ENCODE data around the gene SCIN. TPM values are rescaled to one million over a fixed set of nuclear protein-coding genes. Genes with fewer than 3 reads are reported as not detected.

SCIN gene
- total RNA-seq, 1 donor from 2014 or later = not detected

DNA sequence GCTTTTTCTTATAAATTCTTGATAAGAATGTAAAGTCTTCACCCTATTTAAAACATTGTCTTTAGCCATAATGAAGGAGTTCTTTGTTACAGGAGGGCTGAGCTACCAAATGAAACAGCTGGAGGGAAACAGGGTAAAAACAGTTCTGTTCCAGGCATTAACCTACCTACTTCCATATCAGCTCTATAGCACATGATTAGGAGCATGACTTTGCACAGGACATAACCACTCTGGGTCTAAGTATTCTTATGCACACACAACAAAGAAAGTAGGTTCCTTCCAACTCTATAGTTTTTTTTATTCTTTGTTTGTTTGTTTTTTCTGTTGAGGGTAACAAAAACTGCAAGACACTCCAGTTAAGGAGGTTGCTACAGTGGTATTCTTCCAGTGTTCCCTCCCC lies 52.7 kb downstream of the SCIN start:
- no peak for DNase-seq
- TF ChIP-seq, protein P1, sequence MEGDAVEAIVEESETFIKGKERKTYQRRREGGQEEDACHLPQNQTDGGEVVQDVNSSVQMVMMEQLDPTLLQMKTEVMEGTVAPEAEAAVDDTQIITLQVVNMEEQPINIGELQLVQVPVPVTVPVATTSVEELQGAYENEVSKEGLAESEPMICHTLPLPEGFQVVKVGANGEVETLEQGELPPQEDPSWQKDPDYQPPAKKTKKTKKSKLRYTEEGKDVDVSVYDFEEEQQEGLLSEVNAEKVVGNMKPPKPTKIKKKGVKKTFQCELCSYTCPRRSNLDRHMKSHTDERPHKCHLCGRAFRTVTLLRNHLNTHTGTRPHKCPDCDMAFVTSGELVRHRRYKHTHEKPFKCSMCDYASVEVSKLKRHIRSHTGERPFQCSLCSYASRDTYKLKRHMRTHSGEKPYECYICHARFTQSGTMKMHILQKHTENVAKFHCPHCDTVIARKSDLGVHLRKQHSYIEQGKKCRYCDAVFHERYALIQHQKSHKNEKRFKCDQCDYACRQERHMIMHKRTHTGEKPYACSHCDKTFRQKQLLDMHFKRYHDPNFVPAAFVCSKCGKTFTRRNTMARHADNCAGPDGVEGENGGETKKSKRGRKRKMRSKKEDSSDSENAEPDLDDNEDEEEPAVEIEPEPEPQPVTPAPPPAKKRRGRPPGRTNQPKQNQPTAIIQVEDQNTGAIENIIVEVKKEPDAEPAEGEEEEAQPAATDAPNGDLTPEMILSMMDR (IDR thresholded peaks at IDR 0.05; ENCODE audit: partially characterized antibody, unreplicated experiment) = no peak
- no peaks in the 10 kb centered on the region for H3K36me3 Mint-ChIP-seq (ENCODE audit: unreplicated experiment)
- H3K9me3 Mint-ChIP-seq (ENCODE audit: unreplicated experiment) = no peaks in the 10 kb centered on the region
- peaks cover 10% of the 10 kb centered on the region for H3K4me1 Mint-ChIP-seq (ENCODE audit: low read depth, unreplicated experiment)
- no peak overlapping the region for H3K27ac Mint-ChIP-seq (ENCODE audit: unreplicated experiment)
- H3K27me3 Mint-ChIP-seq (ENCODE audit: unreplicated experiment) = peaks cover 4% of the 10 kb centered on the region
- no peak overlapping the region for H3K4me3 Mint-ChIP-seq (ENCODE audit: unreplicated experiment)

DNA sequence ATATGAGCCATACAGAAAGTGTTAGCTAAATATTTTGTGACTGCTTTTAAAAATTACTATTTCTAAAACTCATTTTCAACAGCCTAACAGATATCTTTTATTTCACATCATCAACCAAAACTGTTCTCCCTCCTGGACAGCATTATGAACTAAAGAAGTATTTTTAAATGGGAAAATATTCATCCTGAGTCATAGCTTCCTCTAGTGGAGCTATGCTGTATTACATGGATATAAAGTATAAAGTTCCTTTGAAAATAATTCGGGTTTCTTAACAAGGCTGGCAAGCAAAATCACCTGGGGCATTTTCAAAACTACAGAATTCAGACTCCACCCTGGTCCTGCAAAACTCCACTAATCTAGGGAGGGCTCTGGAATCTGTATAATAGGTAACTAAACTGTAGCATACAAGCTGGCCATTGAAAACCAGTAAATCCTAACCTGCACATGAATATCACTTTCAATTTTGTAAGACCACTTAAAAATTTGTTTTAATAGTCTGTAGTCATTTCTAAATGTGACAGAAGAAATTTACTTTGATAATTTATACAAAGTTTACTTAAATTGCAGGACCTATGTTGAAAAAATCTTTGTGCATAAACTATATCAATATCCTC lies 53.5 kb downstream of the SCIN start:
- Mint-ChIP-seq H3K36me3 (ENCODE audit: unreplicated experiment) (no peaks in the 10 kb centered on the region), H3K9me3 (ENCODE audit: unreplicated experiment) (no peaks in the 10 kb centered on the region), H3K4me3 (ENCODE audit: unreplicated experiment) (no peak overlapping the region), H3K27me3 (ENCODE audit: unreplicated experiment) (peaks cover 4% of the 10 kb centered on the region), H3K27ac (ENCODE audit: unreplicated experiment) (no peak overlapping the region), H3K4me1 (ENCODE audit: low read depth, unreplicated experiment) (peaks cover 10% of the 10 kb centered on the region)
- DNase-seq = no peak
- TF ChIP-seq, protein P1 (IDR thresholded peaks at IDR 0.05; ENCODE audit: partially characterized antibody, unreplicated experiment) = peak; percentile 93

DNA sequence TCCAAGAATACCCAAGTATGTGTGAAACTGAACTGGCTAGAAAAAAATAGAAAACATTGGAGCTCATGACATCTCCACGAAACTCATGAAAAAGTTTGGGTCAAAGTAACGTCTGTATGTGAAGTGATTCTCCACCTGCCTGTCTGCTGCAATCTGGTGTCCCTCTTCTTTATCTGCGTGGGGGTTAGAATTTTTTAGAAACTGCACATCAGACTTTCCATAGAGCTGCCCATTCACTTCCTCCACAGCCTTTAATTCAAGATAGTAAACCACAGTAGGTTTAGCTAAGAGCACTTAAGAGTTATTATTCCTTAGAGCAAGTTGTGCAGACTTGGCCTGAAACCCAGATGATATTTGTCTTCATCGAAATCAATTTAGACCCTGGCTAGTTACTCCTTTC lies 55.3 kb downstream of the SCIN start:
- DNase-seq = no peak
- H3K9me3 Mint-ChIP-seq (ENCODE audit: unreplicated experiment) = no peaks in the 10 kb centered on the region
- H3K27me3 Mint-ChIP-seq (ENCODE audit: unreplicated experiment) = peaks cover 2% of the 10 kb centered on the region
- no peak overlapping the region for H3K27ac Mint-ChIP-seq (ENCODE audit: unreplicated experiment)
- peaks cover 9% of the 10 kb centered on the region for H3K4me1 Mint-ChIP-seq (ENCODE audit: low read depth, unreplicated experiment)
- TF ChIP-seq, protein P1 (IDR thresholded peaks at IDR 0.05; ENCODE audit: partially characterized antibody, unreplicated experiment) = no peak
- H3K36me3 Mint-ChIP-seq (ENCODE audit: unreplicated experiment) = no peaks in the 10 kb centered on the region
- H3K4me3 Mint-ChIP-seq (ENCODE audit: unreplicated experiment) = no peak overlapping the region

DNA sequence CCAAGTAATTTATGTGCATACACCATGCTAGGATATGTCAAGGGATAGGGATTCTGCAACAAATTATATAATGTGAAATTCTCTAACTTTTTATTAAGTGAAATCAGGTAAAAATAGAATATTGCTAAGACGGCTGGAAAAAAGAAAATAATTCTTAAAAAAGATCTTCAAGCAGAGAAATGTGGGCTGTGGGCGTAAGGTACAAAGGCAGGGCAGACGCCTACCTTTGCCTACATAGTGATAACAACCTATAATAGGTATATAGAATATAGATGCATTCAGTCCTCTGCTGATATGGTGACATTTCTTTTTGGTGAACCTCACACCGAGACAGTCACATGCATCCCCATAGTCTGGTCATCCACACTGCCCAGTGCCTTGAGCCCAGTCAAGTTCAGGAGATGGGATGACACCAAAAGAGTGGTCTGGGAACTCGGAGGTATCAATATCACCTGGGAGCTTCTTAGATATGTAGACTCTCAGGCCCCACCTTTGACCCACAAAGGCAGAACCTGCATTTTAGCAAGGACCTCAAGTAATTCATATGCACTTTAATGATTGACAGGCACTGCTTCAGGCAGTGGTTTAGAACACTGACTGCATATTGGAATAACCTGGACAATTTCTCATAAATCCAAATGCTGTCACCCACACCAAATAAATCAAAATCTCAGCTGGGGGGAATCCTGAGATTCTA lies 59.4 kb downstream of the SCIN start:
- TF ChIP-seq, protein P1 (IDR thresholded peaks at IDR 0.05; ENCODE audit: partially characterized antibody, unreplicated experiment) = no peak
- Mint-ChIP-seq H3K9me3 (ENCODE audit: unreplicated experiment) (no peaks in the 10 kb centered on the region), H3K36me3 (ENCODE audit: unreplicated experiment) (no peaks in the 10 kb centered on the region), H3K27ac (ENCODE audit: unreplicated experiment) (no peak overlapping the region), H3K4me1 (ENCODE audit: low read depth, unreplicated experiment) (peaks cover 1% of the 10 kb centered on the region), H3K4me3 (ENCODE audit: unreplicated experiment) (no peak overlapping the region), H3K27me3 (ENCODE audit: unreplicated experiment) (peaks cover 2% of the 10 kb centered on the region)
- DNase-seq = no peak

DNA sequence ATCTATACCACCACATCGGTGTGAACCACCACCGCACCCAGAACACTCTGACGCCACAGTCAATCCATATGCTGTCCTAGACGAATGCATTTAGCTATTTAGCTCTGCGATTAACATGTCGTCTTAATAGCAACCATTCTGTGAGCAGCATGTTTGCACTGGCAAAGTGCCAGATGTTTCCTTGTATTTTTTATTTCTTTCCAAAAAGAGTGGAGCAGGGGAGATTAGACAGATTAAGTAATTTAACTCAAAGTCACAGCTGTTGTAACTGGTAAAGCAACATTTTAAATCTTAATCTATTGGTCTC lies 59.9 kb downstream of the SCIN start:
- H3K4me1 Mint-ChIP-seq (ENCODE audit: low read depth, unreplicated experiment) = peaks cover 1% of the 10 kb centered on the region
- DNase-seq = no peak
- peaks cover 2% of the 10 kb centered on the region for H3K27me3 Mint-ChIP-seq (ENCODE audit: unreplicated experiment)
- H3K36me3 Mint-ChIP-seq (ENCODE audit: unreplicated experiment) = no peaks in the 10 kb centered on the region
- H3K27ac Mint-ChIP-seq (ENCODE audit: unreplicated experiment) = no peak overlapping the region
- no peak overlapping the region for H3K4me3 Mint-ChIP-seq (ENCODE audit: unreplicated experiment)
- TF ChIP-seq, protein P1 (IDR thresholded peaks at IDR 0.05; ENCODE audit: partially characterized antibody, unreplicated experiment) = no peak
- H3K9me3 Mint-ChIP-seq (ENCODE audit: unreplicated experiment) = no peaks in the 10 kb centered on the region

Measured in glutamatergic neuron (in vitro differentiated cells).